ENCODE data around the gene MX2. TPM values are rescaled to one million over a fixed set of nuclear protein-coding genes. Genes with fewer than 3 reads are reported as not detected.

MX2 gene
- total RNA-seq, 1 donor from 2014 or later: 4.8 TPM

GRCh38 chr21:41442481-41443186 lies 80.8 kb downstream of the MX2 start:
- ATAC-seq (no peak), DNase-seq (ENCODE audit: missing footprints) (no peak)
- intact Hi-C loops (cut with DNase I): no loop called here

GRCh38 chr21:41443562-41443961 lies 81.7 kb downstream of the MX2 start:
- ATAC-seq: no peak
- no peak for DNase-seq (ENCODE audit: missing footprints)

GRCh38 chr21:41444703-41445464 lies 83.1 kb downstream of the MX2 start:
- intact Hi-C loops (cut with DNase I): no loop called here
- DNase-seq (ENCODE audit: missing footprints): no peak
- no peak for ATAC-seq

More at GRCh38 chr21:41443562-41443961, 81.7 kb downstream of the MX2 start:
- intact Hi-C loops (cut with DNase I): no loop called here

- intact Hi-C loops (cut with DNase I): no loop called here
- DNase-seq (ENCODE audit: missing footprints): no peak
- ATAC-seq: peak; percentile 44
Measured at GRCh38 chr21:41445465-41445862, 83.6 kb downstream of the MX2 start.

- no peak for DNase-seq (ENCODE audit: missing footprints)
- intact Hi-C loops (cut with DNase I): no loop called here
- ATAC-seq: no peak
Measured at GRCh38 chr21:41446586-41446985, 84.8 kb downstream of the MX2 start.

GRCh38 chr21:41447356-41447755 lies 85.5 kb downstream of the MX2 start:
- intact Hi-C loops (cut with DNase I): no loop called here
- ATAC-seq: no peak
- no peak for DNase-seq (ENCODE audit: missing footprints)

- ATAC-seq (no peak), DNase-seq (ENCODE audit: missing footprints) (no peak)
- intact Hi-C loops (cut with DNase I): no loop called here
Measured at GRCh38 chr21:41449613-41450012, 87.8 kb downstream of the MX2 start.

GRCh38 chr21:41451753-41452676 lies 90.2 kb downstream of the MX2 start:
- no peak for ATAC-seq

GRCh38 chr21:41453198-41453597 lies 91.4 kb downstream of the MX2 start:
- no peak for DNase-seq (ENCODE audit: missing footprints)
- intact Hi-C loops (cut with DNase I): no loop called here
- ATAC-seq: no peak

More at GRCh38 chr21:41451753-41452676, 90.2 kb downstream of the MX2 start:
- intact Hi-C loops (cut with DNase I): no loop called here
- no peak for DNase-seq (ENCODE audit: missing footprints)

- intact Hi-C loops (cut with DNase I): no loop called here
- ATAC-seq: no peak
- no peak for DNase-seq (ENCODE audit: missing footprints)
Measured at GRCh38 chr21:41453761-41454160, 91.9 kb downstream of the MX2 start.

- intact Hi-C loops (cut with DNase I): no loop called here
- no peak for ATAC-seq
Measured at GRCh38 chr21:41458121-41458520, 96.3 kb downstream of the MX2 start.

GRCh38 chr21:41458559-41458958 lies 96.7 kb downstream of the MX2 start:
- intact Hi-C loops (cut with DNase I): no loop called here
- no peak for ATAC-seq

More at GRCh38 chr21:41458121-41458520, 96.3 kb downstream of the MX2 start:
- DNase-seq (ENCODE audit: missing footprints): no peak

More at GRCh38 chr21:41458559-41458958, 96.7 kb downstream of the MX2 start:
- no peak for DNase-seq (ENCODE audit: missing footprints)

Other genes with a start within 250 kb of the MX2 start
- 14.5 TPM for gene BACE2, start 193.9 kb upstream of the MX2 start, total RNA-seq
- not detected for gene FAM3B, start 45.2 kb upstream of the MX2 start, total RNA-seq
- 11.0 TPM for gene MX1, start 64.2 kb downstream of the MX2 start, total RNA-seq
- gene TMPRSS2, start 146.1 kb downstream of the MX2 start, total RNA-seq: not detected